Dermis microvascular lymphatic vessel endothelial cell (primary cell): ENCODE results near the gene COL5A1. TPM values are rescaled to one million over a fixed set of nuclear protein-coding genes. Genes with fewer than 3 reads are reported as not detected.
A peak's percentile ranks its signal among the peaks of the same experiment; 100 is the strongest.

Experiments used
- DNase-seq, 2 donors: peaks; one replicate each; pipeline versions ENCODE4 v3.0.0 to v3.0.0-alpha.2; 2010; ENCODE audit warnings: low read depth in 2 of 2
- total RNA-seq: library from RNA; depleted of rRNA; stranded (reverse); fragments of >200 nt; gene quantifications from 2 replicates; pipeline ENCODE4 v1.2.1, GENCODE V29; 2014

COL5A1 gene
- total RNA-seq, 1 donor from 2014 or later = 1.2 TPM

DNA sequence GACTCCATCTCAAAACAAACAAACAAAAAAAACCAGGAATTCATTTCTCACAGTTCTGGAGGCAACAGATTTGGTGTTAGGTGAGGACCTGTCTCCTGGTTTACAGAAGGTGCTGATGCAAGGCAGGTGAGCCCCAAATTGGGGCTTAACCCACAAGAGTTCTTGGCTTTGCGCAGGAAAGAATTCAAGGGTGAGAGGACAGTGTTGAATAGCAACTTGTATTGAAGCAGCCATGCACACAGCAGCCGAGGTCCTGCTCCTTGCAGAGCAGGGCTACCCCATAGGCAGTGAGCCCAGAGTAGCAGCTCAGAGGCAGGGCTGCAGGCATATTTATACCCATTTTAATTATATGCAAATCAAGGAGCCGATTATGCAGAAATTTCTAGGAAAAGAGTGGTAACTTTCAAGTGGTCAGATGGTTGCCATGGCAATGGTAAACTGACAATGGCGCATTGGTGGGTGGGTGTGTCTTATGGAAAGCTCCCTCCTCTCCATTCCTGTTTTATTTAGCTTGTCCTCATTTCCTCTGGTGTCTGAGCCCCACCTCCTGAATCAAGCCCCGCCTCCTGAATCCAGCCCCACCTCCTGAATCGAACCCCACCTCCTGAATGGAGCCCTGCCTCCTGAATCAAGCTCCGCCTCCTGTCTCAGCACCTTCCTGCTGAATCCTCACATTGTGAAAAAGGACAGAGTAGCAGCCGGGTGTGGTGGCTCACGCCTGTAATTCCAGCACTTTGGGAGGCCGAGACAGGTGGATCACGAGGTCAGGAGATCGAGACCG lies 34.5 kb upstream of the COL5A1 start:
- peak in 1 of 2 donors; percentile 46 for DNase-seq

DNA sequence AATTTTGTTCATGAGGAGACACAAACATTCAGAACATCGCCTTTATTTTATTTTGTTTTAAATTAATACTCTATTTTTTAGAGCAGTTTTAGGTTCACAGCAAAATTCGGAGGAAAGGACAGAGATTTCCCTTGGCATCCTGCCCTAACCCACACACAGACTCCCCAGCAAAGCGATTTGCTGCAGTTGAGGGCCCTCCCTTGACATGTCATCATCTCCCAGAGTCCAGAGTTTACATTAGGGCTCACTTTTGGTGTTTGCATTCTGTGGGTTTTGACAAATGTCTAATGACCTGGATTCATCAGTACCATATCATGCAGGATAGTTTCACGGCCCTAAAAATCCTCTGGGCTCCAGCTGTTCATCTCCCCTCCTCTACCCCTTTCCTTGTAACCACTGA lies 33.6 kb upstream of the COL5A1 start:
- DNase-seq = no peak

DNA sequence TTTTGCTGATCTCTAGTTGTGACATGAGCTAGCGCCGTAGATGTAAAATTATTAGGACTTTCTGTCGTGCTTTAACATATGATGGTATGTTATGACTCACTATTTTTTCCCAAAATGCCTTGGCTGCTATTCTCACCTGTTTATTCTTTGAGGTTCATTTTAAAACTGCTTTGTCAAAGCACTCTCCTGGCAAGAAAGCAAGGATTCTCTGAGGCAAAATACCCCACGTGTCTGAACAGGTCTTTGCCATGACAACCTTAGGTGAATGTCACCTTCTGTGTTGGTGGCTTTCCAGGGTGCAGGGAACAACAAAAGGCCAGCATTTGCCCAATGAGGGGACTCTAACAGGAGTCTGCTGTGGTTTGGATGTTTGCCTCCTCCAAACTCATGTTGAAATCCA lies 30.6 kb upstream of the COL5A1 start:
- DNase-seq = no peak

DNA sequence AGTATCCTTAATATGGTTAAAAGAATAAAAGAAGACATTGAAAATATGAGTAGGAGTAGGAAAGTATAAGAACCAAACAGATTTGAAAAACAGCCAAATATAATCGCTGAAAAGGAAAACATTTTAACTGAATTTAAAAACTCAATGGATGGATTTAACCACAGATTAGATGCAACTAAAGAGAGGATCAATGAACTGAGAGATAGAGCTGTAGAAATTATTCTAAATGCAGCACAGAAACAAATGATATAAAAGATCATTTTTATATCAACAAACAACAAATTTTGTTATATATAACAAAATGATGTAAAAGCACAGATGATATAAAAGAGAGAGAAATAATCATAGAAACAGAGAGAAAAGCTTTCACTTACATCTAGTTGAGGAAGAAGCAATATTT lies 29.3 kb upstream of the COL5A1 start:
- DNase-seq = no peak

DNA sequence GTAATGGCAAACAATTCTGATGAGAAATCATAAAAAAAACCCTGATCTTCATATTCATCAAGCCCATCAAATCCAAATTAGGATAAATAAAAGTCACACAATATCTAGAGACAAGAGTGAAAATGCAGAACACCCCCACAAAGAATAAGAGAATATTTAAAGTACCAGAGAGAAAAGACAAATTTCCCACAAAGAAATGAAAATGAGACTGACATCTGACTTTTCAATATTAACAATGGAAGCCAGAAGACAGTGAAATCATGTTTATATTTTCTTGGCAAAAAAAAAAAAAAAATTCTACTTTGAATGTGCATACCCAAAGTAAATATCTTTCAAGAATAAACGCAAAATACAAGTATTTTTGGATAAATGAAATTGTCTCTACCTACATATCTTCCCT lies 28.9 kb upstream of the COL5A1 start:
- no peak for DNase-seq

DNA sequence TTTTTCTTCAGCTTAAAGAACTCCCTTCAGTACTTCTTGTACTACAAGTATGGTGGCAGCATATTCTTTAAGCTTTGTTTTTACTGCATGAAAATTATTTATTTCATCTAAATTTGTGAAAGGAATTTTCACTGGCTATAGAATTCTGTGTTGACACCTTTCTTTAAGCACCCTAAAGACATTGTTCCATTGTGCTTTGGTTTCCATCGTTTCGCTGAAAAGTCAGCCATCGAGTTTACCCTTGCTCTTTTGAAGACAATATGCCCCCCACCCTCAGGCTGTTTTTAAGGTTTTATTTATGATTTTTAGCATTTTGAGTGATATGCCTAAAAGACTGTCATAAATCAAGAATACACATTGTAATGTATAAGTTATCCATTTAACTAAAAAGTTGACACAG lies 27.3 kb upstream of the COL5A1 start:
- DNase-seq = no peak

DNA sequence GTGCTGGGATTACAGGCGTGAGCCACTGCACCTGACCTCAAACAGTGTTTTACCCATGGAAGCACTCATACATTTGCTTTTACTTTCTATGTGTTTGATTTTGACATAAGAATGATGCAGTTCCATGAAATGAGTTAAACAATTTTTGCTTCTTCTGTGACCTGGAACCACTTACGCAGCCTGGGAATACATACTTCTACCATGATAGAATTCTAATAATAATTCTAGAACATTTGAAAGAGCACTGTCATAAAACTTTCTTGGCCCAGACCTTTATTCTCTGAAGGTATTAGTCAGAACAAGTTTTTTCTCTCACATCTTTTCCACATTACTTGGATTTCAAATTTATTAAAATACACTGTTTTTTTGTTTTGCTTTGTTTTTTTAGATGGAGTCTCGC lies 25.3 kb upstream of the COL5A1 start:
- no peak for DNase-seq

DNA sequence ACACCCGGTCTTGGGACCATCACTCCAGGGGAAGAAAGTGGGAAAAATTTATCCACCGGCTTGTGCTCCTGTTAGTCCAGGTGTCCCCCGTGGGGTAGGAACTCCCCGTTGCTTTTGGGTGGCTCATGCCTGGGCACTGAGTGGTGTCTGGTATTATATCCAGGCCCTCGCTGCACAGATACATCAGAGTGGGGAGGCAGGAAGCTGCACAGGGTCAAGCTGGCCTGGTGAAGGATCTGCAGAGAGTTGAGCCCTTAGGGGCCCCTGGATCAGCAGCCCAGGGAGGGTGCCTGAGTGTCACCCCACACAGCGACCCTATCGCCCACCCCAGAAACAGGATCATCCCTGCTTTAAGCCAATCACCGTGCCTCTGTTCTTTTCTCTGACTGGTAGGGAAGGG lies 24.4 kb upstream of the COL5A1 start:
- DNase-seq = no peak

DNA sequence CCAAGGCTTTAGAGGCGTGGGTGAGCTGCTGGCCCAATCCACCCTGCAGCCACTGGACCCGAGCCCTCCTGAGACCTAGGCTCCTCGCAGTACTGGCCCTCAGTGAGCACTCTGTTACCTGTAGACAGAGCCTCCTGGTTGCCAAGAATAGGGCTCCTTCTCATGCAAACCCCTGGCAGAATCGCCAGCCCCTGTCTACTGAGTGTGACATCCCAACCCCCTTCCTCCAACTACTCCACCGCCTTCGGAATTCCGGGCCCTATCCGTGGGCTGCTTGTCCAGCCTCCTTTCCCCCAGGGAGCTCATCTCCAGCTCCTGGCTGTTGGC lies 23.8 kb upstream of the COL5A1 start:
- no peak for DNase-seq

DNA sequence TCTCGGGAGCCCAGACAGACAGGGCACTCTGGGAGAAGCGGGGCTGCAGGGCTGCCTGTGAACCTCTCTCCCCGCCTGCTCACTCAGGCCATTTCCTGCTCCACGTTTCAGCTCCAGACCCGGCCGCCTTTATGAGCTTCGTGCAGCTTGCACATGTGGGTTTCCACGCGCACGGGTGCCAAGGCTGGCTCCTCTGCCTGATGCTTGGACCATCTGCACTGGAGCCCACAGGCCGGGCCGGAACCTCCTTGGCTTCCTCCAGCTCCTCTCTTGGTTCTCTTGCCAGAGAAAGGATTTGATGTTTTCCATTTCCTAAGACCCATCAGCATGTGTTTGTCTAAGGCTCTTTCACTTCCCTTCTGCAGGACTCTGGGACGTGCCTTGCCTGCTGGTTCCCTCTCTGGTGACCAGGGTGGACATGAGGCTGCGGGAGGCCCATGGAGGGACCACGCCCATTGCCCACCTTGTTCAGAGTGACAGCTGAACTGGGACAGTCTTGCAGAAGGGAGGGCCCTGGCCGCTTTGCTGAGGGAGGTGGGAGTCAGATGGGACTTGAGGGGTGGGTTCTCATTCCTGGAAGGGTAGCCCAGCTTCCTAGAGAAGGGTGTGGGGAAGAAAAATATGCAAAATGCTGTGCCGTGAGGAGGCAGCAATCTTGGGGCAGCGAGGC lies 23.3 kb upstream of the COL5A1 start:
- DNase-seq = peak in 1 of 2 donors; percentile 13

DNA sequence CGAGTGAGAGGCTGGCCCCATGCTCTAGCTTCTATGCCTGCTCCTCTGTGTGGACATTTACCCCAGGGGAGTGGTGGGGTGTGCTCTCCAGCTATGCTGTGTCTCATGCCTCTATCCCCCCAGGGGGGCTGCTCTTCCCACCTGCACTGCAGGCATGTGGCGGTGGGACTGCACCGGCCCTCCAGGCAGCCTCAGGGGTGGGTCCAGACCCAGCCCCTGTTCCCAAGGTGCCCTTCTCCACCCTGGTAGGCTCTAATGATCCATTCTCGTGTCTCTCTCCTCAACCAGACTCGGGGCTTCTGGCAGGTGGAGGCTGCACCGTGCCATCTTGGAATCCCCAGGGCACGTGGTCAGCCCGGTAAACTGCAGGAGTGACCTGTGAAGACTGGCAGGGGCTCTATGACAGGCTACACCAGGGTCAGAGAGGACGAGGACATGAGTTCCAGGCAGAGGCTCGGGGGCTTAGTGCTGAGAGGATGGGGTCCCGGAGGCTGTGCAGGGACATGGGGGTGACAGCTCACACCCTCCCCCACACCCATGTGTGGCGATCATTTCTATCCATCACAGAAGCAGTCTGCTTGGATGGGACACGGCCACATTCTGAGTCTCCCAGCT lies 22.7 kb upstream of the COL5A1 start:
- no peak for DNase-seq

DNA sequence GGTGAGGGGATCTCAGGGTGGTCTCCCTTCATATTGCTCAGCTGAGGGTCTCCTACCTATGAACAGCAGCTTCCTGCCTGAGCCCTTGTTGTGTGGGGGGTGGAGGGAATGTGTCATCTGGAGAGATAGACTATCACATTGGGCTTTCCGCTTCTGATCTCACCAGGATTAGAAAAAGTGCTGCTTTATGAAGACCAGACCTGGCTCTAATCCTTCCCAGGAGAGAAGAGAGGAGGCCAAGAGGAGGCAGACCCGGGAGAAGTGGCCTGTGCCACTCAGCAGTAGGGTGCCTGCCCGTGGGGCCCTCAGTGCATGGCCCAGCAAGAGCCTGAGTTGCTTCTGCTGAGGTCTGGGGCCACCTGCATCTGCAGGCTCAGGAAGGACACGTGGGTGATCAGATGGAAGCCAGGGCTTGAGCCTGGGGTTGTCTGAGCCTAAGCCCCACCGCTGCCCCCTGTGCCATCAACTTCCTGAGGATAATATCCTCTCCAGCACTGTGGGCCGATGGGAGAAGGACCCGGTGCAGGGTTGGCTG lies 22.1 kb upstream of the COL5A1 start:
- no peak for DNase-seq

DNA sequence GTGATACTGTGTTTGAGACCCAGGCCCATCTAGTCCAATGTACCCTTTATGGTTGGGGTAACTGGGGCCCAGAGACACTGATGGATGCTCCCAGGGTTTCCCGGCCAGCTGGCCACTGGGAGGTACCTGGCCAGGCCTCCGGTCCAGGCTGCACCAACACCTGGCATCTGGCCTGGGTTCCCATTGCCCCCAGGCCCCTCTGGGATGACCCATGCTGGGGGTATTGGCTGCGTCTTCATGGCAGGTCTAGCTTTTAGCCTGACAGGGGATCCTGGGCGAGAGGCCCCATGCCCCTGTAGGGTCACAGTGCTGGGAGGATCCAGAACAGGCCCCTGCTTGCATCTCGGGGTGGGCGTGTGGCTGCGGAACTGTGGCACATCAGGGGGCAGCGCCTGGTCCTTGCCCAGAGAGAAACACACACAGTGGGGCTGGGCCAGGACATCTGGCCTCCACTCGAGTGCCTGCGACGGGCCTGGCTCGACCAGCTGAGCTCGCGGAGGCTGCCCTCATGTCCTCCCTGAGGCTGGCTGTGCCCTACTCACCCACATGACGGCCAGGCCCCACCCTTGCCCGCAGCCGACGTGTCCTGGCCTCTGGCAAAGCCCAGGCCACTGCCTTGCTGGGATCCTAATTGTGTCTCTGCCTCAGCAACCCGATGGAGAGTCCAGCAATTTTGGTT lies 21.5 kb upstream of the COL5A1 start:
- DNase-seq = no peak

DNA sequence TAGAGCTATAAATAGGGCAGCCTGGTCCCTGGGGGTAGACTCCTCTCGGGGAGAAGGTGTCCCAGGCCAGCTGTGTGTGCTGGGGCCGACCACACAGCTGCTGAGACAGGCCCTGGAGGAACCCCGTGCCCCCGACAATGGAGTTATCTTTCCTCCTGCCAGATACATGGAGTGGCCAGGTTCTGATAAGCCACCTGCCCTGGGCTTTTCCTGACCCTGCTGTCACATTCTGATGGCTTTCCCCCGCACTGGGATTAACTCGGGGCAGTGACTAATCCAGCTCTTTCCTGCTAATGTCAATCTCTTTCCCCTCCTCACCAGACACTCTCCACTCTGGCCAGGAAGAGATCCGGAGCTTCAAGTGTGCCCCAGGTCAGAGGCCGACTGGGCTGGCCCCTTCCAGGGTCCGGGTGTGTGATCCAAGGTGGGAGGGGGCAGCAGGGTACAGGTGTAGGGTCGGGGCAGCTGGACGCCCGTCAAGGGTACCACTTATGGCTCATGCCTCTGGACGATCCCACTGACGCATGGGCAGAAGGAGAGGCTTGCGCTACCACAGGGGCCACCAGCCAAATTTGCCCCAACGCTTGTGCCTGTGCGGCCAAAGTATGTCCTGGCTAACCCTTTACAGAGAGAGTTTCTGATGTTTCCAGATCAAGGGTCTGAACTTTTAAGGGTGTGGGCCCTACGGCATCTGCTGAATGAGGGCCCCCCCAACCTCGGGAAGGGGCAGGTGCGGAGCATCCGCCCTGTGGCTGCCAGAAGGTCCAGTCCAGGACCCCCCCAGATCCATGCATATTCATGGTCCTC lies 20.6 kb upstream of the COL5A1 start:
- peak in 1 of 2 donors; percentile 27 for DNase-seq

DNA sequence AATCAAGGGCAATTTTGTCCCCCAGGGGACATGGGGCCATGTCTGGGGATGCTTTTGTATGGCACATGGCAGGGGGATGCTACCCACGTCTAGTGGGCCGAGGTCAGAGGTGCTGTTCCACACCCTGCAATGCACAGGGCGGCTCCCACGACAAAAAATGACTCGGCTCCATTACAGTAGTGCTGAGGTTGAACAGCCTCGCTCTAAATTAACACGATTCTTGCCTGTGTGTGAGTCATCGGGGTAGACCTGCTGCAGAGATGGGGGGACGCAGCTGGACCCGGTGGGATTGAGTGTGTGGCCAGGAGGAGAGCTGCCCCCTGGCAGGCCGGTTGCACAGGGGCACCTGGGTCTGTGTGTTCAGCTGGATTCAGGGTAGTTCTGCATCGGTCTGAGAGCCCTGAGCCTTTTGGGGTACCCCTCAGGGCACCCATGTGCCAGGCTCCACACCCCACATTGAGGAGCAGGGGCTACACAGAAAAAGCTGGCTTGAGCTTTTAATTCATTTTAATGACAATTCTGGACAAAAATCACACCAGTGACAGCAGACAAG lies 20.0 kb upstream of the COL5A1 start:
- DNase-seq = no peak

DNA sequence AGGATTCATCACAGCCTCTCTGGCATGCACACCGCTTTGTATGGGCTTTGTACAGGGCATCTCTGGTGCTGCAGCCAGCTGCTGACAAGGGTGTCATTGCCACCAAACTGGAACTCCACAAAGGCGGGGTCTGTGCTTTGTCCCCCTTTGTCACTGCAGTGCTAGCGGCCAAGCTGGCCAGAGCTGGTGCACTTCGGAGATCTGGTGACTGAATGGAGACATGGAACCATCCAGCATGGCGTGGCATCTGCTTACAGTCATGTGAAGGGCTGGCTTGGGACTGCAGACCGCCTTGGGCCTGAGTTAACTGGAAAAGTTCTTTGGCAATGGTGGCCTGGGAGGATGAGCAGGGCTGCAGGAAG lies 18.7 kb upstream of the COL5A1 start:
- DNase-seq = no peak

DNA sequence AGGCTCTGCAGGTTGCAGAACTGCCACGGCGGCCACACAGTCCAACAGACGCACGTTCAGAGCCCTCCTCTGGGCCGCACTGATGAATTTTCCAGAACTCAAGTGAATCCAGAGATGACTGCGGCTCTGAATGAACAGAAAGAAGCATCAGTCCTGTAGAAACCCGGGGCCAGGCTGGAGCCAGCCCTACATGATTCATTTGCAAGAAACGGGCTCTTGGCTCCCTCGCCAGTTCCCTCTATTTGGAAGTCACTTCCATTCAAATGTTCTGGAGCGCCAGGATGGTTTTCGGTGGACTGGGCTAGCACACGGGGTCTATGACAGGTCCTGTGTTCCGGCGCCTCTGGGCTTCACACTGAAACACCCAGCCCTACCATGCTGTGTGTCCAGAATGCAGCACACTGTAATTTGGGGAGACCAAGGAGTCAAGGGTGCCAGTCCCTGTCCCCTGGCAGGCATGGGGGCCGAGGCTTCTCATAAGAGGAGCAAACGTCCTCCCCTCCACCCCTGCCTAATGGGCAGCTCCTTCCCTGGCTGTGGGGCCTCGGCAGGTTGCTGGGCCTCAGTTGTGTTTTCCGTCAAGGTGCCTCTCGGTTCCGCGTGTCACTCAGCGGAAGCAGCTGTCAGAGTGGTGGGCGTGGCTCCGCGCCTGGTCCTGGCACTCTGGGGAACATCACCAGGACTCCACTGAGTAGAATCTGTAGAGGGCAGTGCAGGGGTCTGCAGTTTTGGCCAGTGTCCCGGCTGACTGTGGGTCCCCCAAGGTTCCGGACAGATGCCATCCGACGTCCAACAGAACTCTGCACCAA lies 18.1 kb upstream of the COL5A1 start:
- DNase-seq = no peak

DNA sequence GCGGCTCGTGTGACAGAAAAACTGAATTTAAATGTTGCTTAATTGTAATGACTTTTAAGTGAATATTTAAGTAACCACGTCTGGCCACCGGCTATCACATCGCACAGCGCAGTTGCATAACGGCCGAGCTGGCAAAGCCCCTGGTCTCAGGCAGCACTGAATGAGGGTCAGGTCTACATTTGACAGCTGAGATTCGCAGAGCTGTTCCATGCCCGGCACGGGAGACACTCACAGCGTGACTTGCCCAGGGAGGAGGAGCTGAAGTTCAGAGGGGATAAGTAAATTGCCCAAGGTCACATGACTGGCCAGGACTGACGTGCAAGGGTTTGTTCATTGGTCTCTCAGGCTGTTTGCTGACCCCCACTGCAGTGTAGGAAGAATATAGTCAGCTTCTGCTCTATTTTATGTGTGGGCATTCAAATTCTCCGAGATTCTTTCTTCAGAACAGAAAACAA lies 17.4 kb upstream of the COL5A1 start:
- no peak for DNase-seq

DNA sequence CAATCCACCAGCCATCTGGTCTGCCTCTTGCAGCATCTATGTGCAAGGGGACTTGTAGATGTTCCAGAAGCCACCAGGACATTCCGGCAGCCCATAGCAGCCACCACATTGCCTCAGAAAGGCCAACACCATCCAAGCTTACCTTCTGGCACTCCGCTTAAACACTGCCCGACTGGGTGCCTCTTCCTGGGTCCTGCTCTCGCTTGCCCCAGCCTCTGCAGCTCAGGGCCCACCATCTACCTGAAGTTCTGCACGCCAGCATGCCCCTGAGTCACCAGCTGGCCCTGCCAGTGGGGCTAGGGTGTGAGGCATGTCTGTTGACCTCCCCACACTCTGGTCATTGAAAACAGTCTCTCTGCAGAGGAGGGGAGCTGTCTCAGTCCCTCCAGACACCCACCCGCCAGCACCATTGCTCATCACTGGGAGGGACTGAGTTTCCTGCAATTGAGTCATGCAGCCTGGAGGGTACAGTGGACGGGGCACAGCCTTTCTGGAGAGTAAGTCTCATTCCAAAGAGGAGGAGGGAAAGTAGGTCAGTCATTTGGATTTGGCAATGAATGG lies 16.9 kb upstream of the COL5A1 start:
- DNase-seq = peak in 1 of 2 donors; percentile 47
